Activated T-helper 17 cell treated with anti-CD3 and anti-CD28 coated beads, Interleukin-2, amount 50 U/mL, for 72 hours (primary cell): ENCODE data around the gene TMEM30B. TPM values are rescaled to one million over a fixed set of nuclear protein-coding genes. Genes with fewer than 3 reads are reported as not detected.

ENCODE experiments used
- ATAC-seq: fragments of 150-1000 bp; cut with Tn5 transposase; replicated peaks from 2 replicates; pipeline ENCODE4 v1.10.0; 2021; ENCODE audit warnings: mild to moderate bottlenecking, moderate library complexity
- H3K27ac Mint-ChIP-seq: one replicate; pipeline ENCODE4 v1.8.0; 2022; ENCODE audit warnings: mixed read lengths
- H3K27me3 Mint-ChIP-seq: one replicate; pipeline ENCODE4 v1.8.0; 2022; ENCODE audit warnings: mixed read lengths
- H3K36me3 Mint-ChIP-seq: one replicate; pipeline ENCODE4 v1.8.0; 2022; ENCODE audit warnings: low read depth, mild to moderate bottlenecking, mixed read lengths
- H3K4me1 Mint-ChIP-seq: one replicate; pipeline ENCODE4 v1.8.0; 2022; ENCODE audit warnings: mixed read lengths
- H3K4me3 Mint-ChIP-seq: one replicate; pipeline ENCODE4 v1.8.0; 2022; ENCODE audit warnings: mild to moderate bottlenecking, mixed read lengths
- H3K9me3 Mint-ChIP-seq: one replicate; pipeline ENCODE4 v1.8.0; 2022; ENCODE audit warnings: mixed read lengths
- total RNA-seq, 2 donors: library from RNA; stranded (reverse); gene quantifications; one replicate each; pipeline ENCODE4 v1.2.3, GENCODE V29; 2022

TMEM30B gene
- total RNA-seq, 2 donors from 2014 or later = 0.77 to 1.0 TPM

DNA sequence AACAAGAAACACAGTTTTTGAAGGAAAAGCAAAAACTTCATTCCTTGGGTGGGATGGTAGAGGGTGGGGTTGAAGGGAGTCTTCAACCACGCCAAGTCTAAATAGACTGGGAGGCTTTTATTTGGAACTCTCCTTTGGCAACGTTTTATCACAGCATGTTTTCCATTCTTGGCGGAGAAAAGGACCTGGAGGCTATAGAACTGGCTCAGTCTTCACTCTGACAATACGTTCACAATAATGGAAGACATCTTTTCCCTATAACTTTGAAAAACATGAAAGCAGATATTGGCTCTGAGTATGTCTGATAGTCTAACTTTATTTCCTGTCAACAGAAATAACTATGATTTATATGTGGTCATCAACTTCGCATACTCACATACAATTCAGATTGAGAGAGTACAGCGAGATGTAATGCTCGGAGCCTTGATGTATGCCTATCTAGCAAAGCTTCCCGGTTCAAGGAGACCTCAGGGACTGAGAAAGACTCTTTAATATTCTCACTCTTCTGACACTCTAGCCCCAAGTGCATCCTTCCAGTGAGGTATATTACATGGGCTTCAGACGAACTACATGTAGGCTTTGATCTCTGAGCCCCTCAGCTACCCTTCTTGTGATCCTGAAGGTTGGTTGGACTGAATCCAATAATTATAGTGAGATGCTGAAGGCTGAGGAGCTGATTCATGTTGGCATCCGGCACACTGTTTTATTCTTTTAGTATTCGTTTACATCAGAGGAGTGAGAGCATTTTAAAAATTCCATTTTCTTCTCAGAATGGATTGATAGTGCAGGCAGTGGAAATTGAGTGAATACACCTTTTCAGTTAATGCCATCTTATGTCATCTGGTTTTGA is 14.0 kb downstream of the TMEM30B start:
- Mint-ChIP-seq H3K27me3 (peaks cover 32% of the 10 kb centered on the region), H3K4me3 (no peak overlapping the region), H3K9me3 (no peaks in the 10 kb centered on the region), H3K36me3 (no peaks in the 10 kb centered on the region), H3K27ac (no peak overlapping the region), H3K4me1 (peaks cover 3% of the 10 kb centered on the region)
- no peak for ATAC-seq

- Mint-ChIP-seq H3K9me3 (no peaks in the 10 kb centered on the region), H3K36me3 (no peaks in the 10 kb centered on the region), H3K27ac (no peak overlapping the region), H3K4me3 (no peak overlapping the region), H3K27me3 (peaks cover 31% of the 10 kb centered on the region), H3K4me1 (peaks cover 3% of the 10 kb centered on the region)
- ATAC-seq = no peak
Measured at GRCh38 chr14:61266436-61266835, 14.7 kb downstream of the TMEM30B start.

DNA sequence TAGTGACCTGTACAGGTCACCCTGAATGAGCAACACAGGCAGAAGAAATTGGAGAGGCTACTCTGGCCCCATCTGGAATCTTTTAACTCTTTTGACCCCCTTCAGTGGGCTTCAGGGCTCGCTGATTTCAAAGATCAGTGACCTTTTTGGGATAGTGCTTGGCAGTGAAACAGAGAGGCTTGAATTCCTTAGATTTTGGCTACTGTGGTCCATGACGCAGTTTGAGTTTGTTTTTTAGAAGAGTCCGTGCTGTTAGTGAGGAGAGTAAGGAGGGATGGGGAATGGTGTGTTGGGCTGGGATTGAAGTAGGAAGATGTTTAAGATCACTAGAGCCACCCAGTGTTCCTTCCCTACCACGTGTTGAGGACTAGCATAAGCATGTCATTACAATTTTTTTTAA is 16.5 kb downstream of the TMEM30B start:
- H3K36me3 Mint-ChIP-seq = no peaks in the 10 kb centered on the region
- no peak overlapping the region for H3K4me3 Mint-ChIP-seq
- H3K27me3 Mint-ChIP-seq = peaks cover 25% of the 10 kb centered on the region
- peaks cover 3% of the 10 kb centered on the region for H3K4me1 Mint-ChIP-seq
- no peaks in the 10 kb centered on the region for H3K9me3 Mint-ChIP-seq
- no peak for ATAC-seq
- no peak overlapping the region for H3K27ac Mint-ChIP-seq

GRCh38 chr14:61264010-61264571 is 17.0 kb downstream of the TMEM30B start:
- no peaks in the 10 kb centered on the region for H3K36me3 Mint-ChIP-seq
- no peaks in the 10 kb centered on the region for H3K9me3 Mint-ChIP-seq
- peaks cover 21% of the 10 kb centered on the region for H3K27me3 Mint-ChIP-seq
- ATAC-seq = no peak
- H3K4me1 Mint-ChIP-seq = no peaks in the 10 kb centered on the region
- H3K4me3 Mint-ChIP-seq = no peak overlapping the region
- H3K27ac Mint-ChIP-seq = no peak overlapping the region

- ATAC-seq = no peak
- no peaks in the 10 kb centered on the region for H3K4me1 Mint-ChIP-seq
- H3K36me3 Mint-ChIP-seq = no peaks in the 10 kb centered on the region
- H3K27me3 Mint-ChIP-seq = peaks cover 25% of the 10 kb centered on the region
- no peaks in the 10 kb centered on the region for H3K9me3 Mint-ChIP-seq
- no peak overlapping the region for H3K4me3 Mint-ChIP-seq
- H3K27ac Mint-ChIP-seq = no peak overlapping the region
Measured at GRCh38 chr14:61262082-61262481, 19.1 kb downstream of the TMEM30B start.

DNA sequence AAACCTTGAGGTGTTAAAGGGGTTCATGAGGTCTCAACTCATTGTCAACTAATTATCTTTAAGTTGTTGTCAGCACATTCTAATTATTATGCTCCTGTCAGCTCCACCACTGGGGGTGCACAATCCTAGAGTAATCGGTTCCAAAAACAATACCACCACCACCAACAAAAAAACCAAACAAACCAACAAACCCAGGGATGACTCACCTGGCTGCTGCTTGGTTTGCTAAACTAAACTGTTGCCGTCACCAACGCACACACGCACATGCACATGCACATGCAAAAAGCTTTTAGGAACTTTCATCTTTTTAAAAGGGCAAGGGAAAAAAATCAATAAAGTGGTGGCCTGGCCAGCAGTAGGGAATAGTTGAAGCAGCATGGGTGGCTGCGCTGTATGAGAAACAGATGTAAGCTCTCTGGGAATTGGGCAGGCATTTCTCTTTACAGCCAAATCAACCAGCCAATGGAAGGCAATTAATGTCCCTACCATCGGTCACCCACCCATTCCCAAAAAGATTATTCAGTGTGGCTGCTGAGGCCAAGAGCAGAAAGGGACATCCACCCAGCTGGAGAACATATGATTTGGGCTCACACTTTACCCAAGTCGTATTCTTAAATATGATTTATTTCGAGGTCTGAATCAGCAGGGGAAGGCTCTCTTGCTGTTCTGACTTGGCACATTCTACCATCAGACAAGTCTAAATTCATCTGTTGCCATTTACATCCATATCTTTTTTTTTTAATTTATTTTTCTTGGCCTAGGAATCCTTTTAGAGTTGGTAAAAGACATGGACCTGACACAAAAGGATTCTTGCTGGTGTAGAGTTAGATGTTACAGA is 20.0 kb downstream of the TMEM30B start:
- no peak overlapping the region for H3K4me3 Mint-ChIP-seq
- ATAC-seq = no peak
- no peak overlapping the region for H3K27ac Mint-ChIP-seq
- no peaks in the 10 kb centered on the region for H3K36me3 Mint-ChIP-seq
- H3K9me3 Mint-ChIP-seq = no peaks in the 10 kb centered on the region
- H3K4me1 Mint-ChIP-seq = no peaks in the 10 kb centered on the region
- peaks cover 22% of the 10 kb centered on the region for H3K27me3 Mint-ChIP-seq

DNA sequence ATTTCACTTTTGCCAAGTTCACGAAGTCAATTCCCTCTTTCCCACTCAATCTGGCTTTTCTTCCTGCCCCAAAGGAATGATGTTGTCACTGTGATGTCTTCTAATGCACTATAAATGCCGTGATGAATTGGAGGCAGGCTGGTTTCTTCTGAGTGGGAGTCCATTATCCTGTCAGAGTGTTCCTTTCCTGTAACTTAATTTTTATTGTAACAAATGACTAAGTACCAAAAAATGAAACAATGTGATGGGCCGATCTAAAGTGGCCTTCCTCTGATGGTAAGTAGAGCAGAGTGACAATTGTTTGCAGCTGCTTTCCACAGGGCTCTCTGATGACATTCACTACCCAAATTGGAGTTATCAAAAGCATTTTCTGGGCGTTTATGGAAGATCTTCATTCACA is 22.2 kb downstream of the TMEM30B start:
- Mint-ChIP-seq H3K4me1 (no peaks in the 10 kb centered on the region), H3K9me3 (no peaks in the 10 kb centered on the region), H3K36me3 (no peaks in the 10 kb centered on the region), H3K4me3 (no peak overlapping the region), H3K27me3 (peaks cover 14% of the 10 kb centered on the region), H3K27ac (no peak overlapping the region)
- ATAC-seq = no peak

DNA sequence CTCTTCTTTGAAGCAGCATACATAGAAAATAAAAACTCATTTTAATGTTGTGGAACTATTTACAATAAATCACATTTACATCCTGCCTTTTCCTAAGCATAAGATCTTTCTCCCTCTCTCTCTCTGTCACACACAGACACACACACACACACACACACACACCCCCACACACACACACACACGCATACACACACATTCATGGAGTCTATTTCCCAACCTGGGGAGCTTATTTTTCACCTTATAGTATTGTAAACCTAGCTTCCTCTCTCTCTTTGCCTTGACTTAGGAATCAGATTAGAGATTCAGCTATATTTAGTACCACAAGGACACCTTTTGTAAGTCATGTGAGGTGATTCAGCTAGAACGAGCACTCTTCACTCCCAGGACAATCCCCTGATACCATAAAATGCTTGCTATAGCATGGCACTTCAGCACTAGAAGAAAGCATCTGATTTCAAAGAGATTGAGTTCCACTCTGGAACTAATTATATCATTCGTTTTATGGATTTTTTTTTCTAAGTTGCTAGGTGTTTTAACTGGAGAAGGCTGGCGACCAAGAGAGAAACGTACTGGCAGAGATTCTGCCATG is 23.6 kb downstream of the TMEM30B start:
- H3K4me1 Mint-ChIP-seq = no peaks in the 10 kb centered on the region

GRCh38 chr14:61256826-61257468 is 24.2 kb downstream of the TMEM30B start:
- Mint-ChIP-seq H3K27ac (no peak overlapping the region), H3K4me3 (no peak overlapping the region), H3K36me3 (no peaks in the 10 kb centered on the region), H3K27me3 (peaks cover 20% of the 10 kb centered on the region), H3K9me3 (no peaks in the 10 kb centered on the region), H3K4me1 (no peaks in the 10 kb centered on the region)
- ATAC-seq = no peak

More for the DNA sequence above, 23.6 kb downstream of the TMEM30B start:
- peaks cover 20% of the 10 kb centered on the region for H3K27me3 Mint-ChIP-seq
- no peaks in the 10 kb centered on the region for H3K9me3 Mint-ChIP-seq
- no peak for ATAC-seq
- H3K4me3 Mint-ChIP-seq = no peak overlapping the region
- no peak overlapping the region for H3K27ac Mint-ChIP-seq
- H3K36me3 Mint-ChIP-seq = no peaks in the 10 kb centered on the region

GRCh38 chr14:61255968-61256367 is 25.2 kb downstream of the TMEM30B start:
- no peak for ATAC-seq
- H3K36me3 Mint-ChIP-seq = no peaks in the 10 kb centered on the region
- no peaks in the 10 kb centered on the region for H3K9me3 Mint-ChIP-seq
- H3K4me1 Mint-ChIP-seq = no peaks in the 10 kb centered on the region
- no peak overlapping the region for H3K4me3 Mint-ChIP-seq
- H3K27me3 Mint-ChIP-seq = peaks cover 25% of the 10 kb centered on the region
- H3K27ac Mint-ChIP-seq = no peak overlapping the region

GRCh38 chr14:61254808-61255526 is 26.2 kb downstream of the TMEM30B start:
- peaks cover 25% of the 10 kb centered on the region for H3K27me3 Mint-ChIP-seq

GRCh38 chr14:61253064-61253738 is 27.9 kb downstream of the TMEM30B start:
- H3K4me1 Mint-ChIP-seq = no peaks in the 10 kb centered on the region
- H3K9me3 Mint-ChIP-seq = no peaks in the 10 kb centered on the region
- no peak for ATAC-seq
- no peaks in the 10 kb centered on the region for H3K36me3 Mint-ChIP-seq
- no peak overlapping the region for H3K27ac Mint-ChIP-seq
- peaks cover 20% of the 10 kb centered on the region for H3K27me3 Mint-ChIP-seq
- no peak overlapping the region for H3K4me3 Mint-ChIP-seq

More at GRCh38 chr14:61254808-61255526, 26.2 kb downstream of the TMEM30B start:
- Mint-ChIP-seq H3K36me3 (no peaks in the 10 kb centered on the region), H3K9me3 (no peaks in the 10 kb centered on the region), H3K27ac (no peak overlapping the region), H3K4me1 (no peaks in the 10 kb centered on the region), H3K4me3 (no peak overlapping the region)
- ATAC-seq = no peak

- H3K27ac Mint-ChIP-seq = no peak overlapping the region
- no peaks in the 10 kb centered on the region for H3K36me3 Mint-ChIP-seq
- no peaks in the 10 kb centered on the region for H3K9me3 Mint-ChIP-seq
- no peak overlapping the region for H3K4me3 Mint-ChIP-seq
- H3K27me3 Mint-ChIP-seq = peaks cover 18% of the 10 kb centered on the region
- ATAC-seq = peak; percentile 77
- H3K4me1 Mint-ChIP-seq = no peaks in the 10 kb centered on the region
Measured at GRCh38 chr14:61252369-61253063, 28.6 kb downstream of the TMEM30B start.
